Measurements from ENCODE around the gene RABGEF1.
"Not testable (repeated sequence)": the region's sequence is repeated elsewhere in the genome, so short reads cannot be mapped to it uniquely, and the experiment has no call there.

GRCh38 chr7:66783887-66784595 lies 43.5 kb downstream of the RABGEF1 start:
- TF ChIP-seq, protein P1, sequence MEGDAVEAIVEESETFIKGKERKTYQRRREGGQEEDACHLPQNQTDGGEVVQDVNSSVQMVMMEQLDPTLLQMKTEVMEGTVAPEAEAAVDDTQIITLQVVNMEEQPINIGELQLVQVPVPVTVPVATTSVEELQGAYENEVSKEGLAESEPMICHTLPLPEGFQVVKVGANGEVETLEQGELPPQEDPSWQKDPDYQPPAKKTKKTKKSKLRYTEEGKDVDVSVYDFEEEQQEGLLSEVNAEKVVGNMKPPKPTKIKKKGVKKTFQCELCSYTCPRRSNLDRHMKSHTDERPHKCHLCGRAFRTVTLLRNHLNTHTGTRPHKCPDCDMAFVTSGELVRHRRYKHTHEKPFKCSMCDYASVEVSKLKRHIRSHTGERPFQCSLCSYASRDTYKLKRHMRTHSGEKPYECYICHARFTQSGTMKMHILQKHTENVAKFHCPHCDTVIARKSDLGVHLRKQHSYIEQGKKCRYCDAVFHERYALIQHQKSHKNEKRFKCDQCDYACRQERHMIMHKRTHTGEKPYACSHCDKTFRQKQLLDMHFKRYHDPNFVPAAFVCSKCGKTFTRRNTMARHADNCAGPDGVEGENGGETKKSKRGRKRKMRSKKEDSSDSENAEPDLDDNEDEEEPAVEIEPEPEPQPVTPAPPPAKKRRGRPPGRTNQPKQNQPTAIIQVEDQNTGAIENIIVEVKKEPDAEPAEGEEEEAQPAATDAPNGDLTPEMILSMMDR (IDR thresholded peaks at IDR 0.05; ENCODE audit: borderline replicate concordance, extremely low read depth, low read length, poor library complexity, severe bottlenecking), result not testable (repeated sequence)
- TF ChIP-seq EZH2 (IDR thresholded peaks at IDR 0.05; ENCODE audit: borderline replicate concordance, low read depth, low read length, severe bottlenecking), result not testable (repeated sequence)
